ENCODE measurements around the gene NAGK.
"Not testable (repeated sequence)": the region's sequence is repeated elsewhere in the genome, so short reads cannot be mapped to it uniquely, and the experiment has no call there.

GRCh38 chr2:71023553-71024243 is 44.8 kb upstream of the NAGK start:
- not testable (repeated sequence) for TF ChIP-seq ZNF585B (tag by site-specific recombination; IDR thresholded peaks at IDR 0.05); CTCF (tag by site-specific recombination; IDR thresholded peaks at IDR 0.05); ZNF510 (tag by site-specific recombination; IDR thresholded peaks at IDR 0.05; ENCODE audit: insufficient replicate concordance); ZNF138 (tag by site-specific recombination; IDR thresholded peaks at IDR 0.05; ENCODE audit: borderline replicate concordance); HOXA7 (CRISPR knock-in tag; IDR thresholded peaks at IDR 0.05; ENCODE audit: borderline replicate concordance); REST (tag by site-specific recombination; IDR thresholded peaks at IDR 0.05); ZNF514 (tag by site-specific recombination; IDR thresholded peaks at IDR 0.05); ZNF274 (IDR thresholded peaks at IDR 0.05; ENCODE audit: low read length); ZNF274 (tag by site-specific recombination; IDR thresholded peaks at IDR 0.05; ENCODE audit: borderline replicate concordance); ZNF704 (tag by site-specific recombination; IDR thresholded peaks at IDR 0.05); ZEB2 (tag by site-specific recombination; IDR thresholded peaks at IDR 0.05)
